DOHH2 (cell line): Measurements from ENCODE around the gene AMHR2.
A peak's percentile ranks its signal among the peaks of the same experiment; 100 is the strongest.
"Not testable (repeated sequence)": the region's sequence is repeated elsewhere in the genome, so short reads cannot be mapped to it uniquely, and the experiment has no call there.

Experiments used
- H3F3A ChIP-seq: fragments of 200-600 bp; sonication (generic), shearing (Covaris generic); 2 replicates; pipeline ENCODE4 v1.6.0; 2016; ENCODE audit warnings: antibody characterized with exemption, mild to moderate bottlenecking; ENCODE audit not compliant: control insufficient read depth, insufficient read depth
- H3K27ac ChIP-seq: fragments of 200-600 bp; sonication (generic); 2 replicates; pipeline ENCODE4 v1.5.1; 2014; ENCODE audit warnings: low read depth, mild to moderate bottlenecking, low read length, moderate library complexity
- H3K27me3 ChIP-seq: fragments of 200-600 bp; sonication (generic); 2 replicates; pipeline ENCODE4 v1.6.1; 2014; ENCODE audit warnings: mild to moderate bottlenecking, low read length, mixed read lengths; ENCODE audit not compliant: control insufficient read depth
- H3K36me3 ChIP-seq: fragments of 200-600 bp; sonication (generic); 2 replicates; pipeline ENCODE4 v1.6.1; 2014; ENCODE audit warnings: mild to moderate bottlenecking, low read length, moderate library complexity, mixed read lengths; ENCODE audit not compliant: control insufficient read depth
- H3K4me1 ChIP-seq: fragments of 200-600 bp; sonication (generic); 2 replicates; pipeline ENCODE4 v1.6.1; 2014; ENCODE audit warnings: mild to moderate bottlenecking, low read length, mixed read lengths; ENCODE audit not compliant: control insufficient read depth
- H3K4me2 ChIP-seq: fragments of 200-600 bp; sonication (generic); 2 replicates; pipeline ENCODE4 v1.6.0; 2014; ENCODE audit warnings: mild to moderate bottlenecking, low read length, moderate library complexity
- H3K4me3 ChIP-seq: fragments of 200-600 bp; sonication (generic); 2 replicates; pipeline ENCODE4 v1.5.1; 2014; ENCODE audit warnings: mild to moderate bottlenecking, low read length, mixed read lengths
- H3K79me2 ChIP-seq: fragments of 200-600 bp; sonication (generic); 2 replicates; pipeline ENCODE4 v1.6.1; 2014; ENCODE audit warnings: mild to moderate bottlenecking, low read length, mixed read lengths; ENCODE audit not compliant: control insufficient read depth
- H3K9me2 ChIP-seq: fragments of 200-600 bp; sonication (generic); replicated peaks from 2 replicates; pipeline ENCODE4 v1.6.1; 2014; ENCODE audit warnings: mild to moderate bottlenecking, low read length, mixed read lengths; ENCODE audit not compliant: control insufficient read depth
- H3K9me3 ChIP-seq: fragments of 200-600 bp; sonication (generic); 2 replicates; pipeline ENCODE4 v1.6.1; 2014; ENCODE audit warnings: antibody characterized with exemption, low read length, mixed read lengths; ENCODE audit not compliant: control insufficient read depth, insufficient read depth
- H4K20me1 ChIP-seq: fragments of 200-600 bp; sonication (generic); 2 replicates; pipeline ENCODE4 v1.6.0; 2014; ENCODE audit warnings: low read depth, mild to moderate bottlenecking, antibody characterized with exemption, low read length, moderate library complexity; ENCODE audit not compliant: control insufficient read depth, insufficient read depth
- EZH2phosphoT487 ChIP-seq: fragments of 200-600 bp; sonication (generic); IDR thresholded peaks from 2 replicates; pipeline ENCODE4 v1.6.1; 2017; ENCODE audit warnings: borderline replicate concordance, mild to moderate bottlenecking, antibody characterized with exemption, low read length, moderate library complexity, mixed read lengths
- TF ChIP-seq, protein P1 (sequence below): fragments of 200-600 bp; sonication (generic); IDR thresholded peaks from one replicate; pipeline ENCODE4 v1.5.1; 2014; ENCODE audit warnings: antibody characterized with exemption, mild to moderate bottlenecking, low read depth, low read length; ENCODE audit not compliant: poor library complexity, severe bottlenecking

The AMHR2 gene

DNA sequence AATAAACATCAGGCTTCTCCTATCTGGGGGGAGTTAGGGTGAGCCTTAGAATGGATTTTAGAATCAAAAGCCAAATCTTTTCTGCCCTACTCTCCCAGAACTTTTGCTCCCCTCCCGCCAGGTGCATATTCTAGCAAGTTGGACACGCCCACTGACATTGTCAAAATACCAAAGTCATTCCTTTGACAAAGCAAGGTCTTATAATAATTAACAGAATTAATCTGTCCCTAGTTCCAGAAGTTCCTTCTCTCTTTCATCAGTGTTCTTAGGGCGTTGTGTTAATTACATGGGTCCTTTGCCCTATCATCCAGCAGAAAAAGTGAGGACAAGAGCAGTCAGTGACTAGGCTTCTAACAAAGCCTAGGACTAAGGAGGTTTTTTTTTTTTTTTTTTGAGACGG, 20.3 kb downstream of the AMHR2 start:
- no peak overlapping the region for H3K27ac ChIP-seq
- H4K20me1 ChIP-seq = peaks cover 3% of the 10 kb centered on the region; the same call in 1 of the 2 replicates
- H3K27me3 ChIP-seq = no peaks in the 10 kb centered on the region
- H3K4me3 ChIP-seq = no peak overlapping the region
- H3K79me2 ChIP-seq = peaks cover 41% of the 10 kb centered on the region
- H3K4me2 ChIP-seq = peak overlapping the region; percentile 39
- H3K4me1 ChIP-seq = peaks cover 29% of the 10 kb centered on the region
- H3F3A ChIP-seq = peaks cover 10% of the 10 kb centered on the region
- no peaks in the 10 kb centered on the region for H3K9me3 ChIP-seq
- H3K36me3 ChIP-seq = peaks cover 56% of the 10 kb centered on the region
- H3K9me2 ChIP-seq = no peaks in the 10 kb centered on the region
- TF ChIP-seq, protein P1, sequence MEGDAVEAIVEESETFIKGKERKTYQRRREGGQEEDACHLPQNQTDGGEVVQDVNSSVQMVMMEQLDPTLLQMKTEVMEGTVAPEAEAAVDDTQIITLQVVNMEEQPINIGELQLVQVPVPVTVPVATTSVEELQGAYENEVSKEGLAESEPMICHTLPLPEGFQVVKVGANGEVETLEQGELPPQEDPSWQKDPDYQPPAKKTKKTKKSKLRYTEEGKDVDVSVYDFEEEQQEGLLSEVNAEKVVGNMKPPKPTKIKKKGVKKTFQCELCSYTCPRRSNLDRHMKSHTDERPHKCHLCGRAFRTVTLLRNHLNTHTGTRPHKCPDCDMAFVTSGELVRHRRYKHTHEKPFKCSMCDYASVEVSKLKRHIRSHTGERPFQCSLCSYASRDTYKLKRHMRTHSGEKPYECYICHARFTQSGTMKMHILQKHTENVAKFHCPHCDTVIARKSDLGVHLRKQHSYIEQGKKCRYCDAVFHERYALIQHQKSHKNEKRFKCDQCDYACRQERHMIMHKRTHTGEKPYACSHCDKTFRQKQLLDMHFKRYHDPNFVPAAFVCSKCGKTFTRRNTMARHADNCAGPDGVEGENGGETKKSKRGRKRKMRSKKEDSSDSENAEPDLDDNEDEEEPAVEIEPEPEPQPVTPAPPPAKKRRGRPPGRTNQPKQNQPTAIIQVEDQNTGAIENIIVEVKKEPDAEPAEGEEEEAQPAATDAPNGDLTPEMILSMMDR = no peak
- no peak for TF ChIP-seq EZH2phosphoT487

DNA sequence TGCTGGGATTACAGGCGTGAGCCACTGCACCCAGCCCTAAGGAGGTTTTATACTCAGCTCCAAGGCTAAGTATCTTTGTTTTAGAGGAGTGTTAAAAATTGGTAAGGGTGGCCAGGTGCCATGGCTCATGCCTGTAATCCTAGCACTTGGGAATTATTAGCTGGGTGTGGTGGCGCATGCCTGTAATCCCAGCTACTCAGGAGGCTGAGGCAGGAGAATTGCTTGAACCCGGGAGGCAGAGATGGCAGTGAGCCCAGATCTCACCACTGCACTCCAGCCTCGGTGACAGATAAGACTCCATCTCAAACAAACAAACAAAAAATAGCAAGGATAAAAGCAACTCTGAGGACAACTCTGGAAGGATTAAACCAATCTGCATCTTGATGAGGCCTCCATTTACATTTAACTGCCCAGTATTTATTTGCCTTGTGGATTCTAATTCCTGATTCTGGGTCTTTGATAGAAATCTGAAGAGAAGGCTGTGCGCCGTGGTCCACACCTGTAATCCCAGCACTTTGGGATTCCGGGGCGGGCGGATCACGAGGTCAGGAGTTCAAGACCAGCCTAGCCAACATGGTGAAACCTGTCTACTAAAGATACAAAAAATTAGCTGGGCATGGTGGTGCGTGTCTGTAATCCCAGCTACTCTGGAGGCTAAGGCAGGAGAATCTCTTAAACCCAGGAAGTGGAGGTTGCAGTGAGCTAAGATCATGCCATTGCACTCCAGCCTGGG, 21.1 kb downstream of the AMHR2 start:
- H3K4me1 ChIP-seq = peaks cover 29% of the 10 kb centered on the region
- H3K4me2 ChIP-seq = peak overlapping the region; percentile 24
- not testable (repeated sequence) for H4K20me1 ChIP-seq, H3F3A ChIP-seq, H3K27me3 ChIP-seq, H3K9me3 ChIP-seq, H3K4me3 ChIP-seq, H3K9me2 ChIP-seq, H3K27ac ChIP-seq
- H3K79me2 ChIP-seq = peaks cover 41% of the 10 kb centered on the region
- peaks cover 56% of the 10 kb centered on the region for H3K36me3 ChIP-seq

DNA sequence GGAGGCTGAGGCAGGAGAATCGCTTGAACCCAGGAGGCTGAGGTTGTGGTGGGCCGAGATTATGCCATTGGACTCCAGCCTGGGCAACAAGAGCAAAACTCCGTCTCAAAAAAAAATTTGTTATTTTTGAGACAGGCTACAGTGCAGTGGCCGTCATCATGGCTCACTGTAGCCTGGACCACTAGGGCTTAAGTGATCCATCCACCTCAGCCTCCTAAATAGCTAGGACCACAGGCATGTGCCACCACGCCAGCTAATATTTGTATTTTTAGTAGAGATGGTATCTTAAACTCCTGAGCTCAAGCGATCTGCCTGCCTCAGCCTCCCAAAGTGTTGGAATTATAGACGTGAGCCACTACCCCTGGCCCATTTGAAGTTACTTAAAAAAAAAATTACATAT, 27.3 kb downstream of the AMHR2 start:
- no peaks in the 10 kb centered on the region for H3K27me3 ChIP-seq
- TF ChIP-seq EZH2phosphoT487 = no peak
- TF ChIP-seq, protein P1 = no peak
- H3K4me1 ChIP-seq = peaks cover 28% of the 10 kb centered on the region
- peaks cover 29% of the 10 kb centered on the region for H4K20me1 ChIP-seq
- no peaks in the 10 kb centered on the region for H3K9me3 ChIP-seq
- H3F3A ChIP-seq = peaks cover 35% of the 10 kb centered on the region
- peaks cover 54% of the 10 kb centered on the region for H3K36me3 ChIP-seq
- no peaks in the 10 kb centered on the region for H3K9me2 ChIP-seq
- no peak overlapping the region for H3K27ac ChIP-seq
- peaks cover 39% of the 10 kb centered on the region for H3K79me2 ChIP-seq
- H3K4me2 ChIP-seq = peak overlapping the region; percentile 27; the same call in 1 of the 2 replicates
- no peak overlapping the region for H3K4me3 ChIP-seq

DNA sequence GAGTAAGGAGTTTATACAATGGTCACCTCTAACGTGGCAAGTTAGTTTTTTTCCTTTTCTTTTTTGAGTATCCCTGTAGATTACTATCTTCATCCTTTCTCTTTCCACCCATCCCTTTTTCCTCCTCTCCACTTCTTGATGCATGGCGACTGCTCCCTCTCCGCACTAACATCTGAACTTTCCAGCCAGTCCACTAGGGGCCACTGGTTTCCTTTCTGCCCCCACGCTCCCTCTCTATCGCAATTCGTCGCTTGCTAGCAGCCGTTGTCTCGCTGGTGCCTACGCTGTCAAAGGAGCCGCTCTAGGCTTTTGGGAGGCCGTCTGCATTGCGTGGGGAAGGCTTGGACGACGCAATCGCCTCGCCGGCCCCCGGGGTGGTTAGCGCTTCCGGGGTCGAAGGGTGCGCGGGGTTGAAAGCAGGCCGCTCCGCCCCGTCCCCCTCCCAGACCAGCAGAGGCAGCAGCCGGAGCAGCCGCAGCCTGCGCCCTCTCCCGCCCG, 28.1 kb downstream of the AMHR2 start, which contains the start of gene PCBP2:
Gene PCBP2, plus strand, starts transcription at position 442 of the 498 bp plus-strand sequence. CDS start 2,699 bp downstream, outside the sequence.
- Histone ChIP-seq H3K27ac (peak within 1 kb of the TSS; percentile 89), H3K79me2 (peaks cover 46% of the 10 kb centered on the region), H3F3A (peaks cover 35% of the 10 kb centered on the region), H3K27me3 (no peaks in the 10 kb centered on the region), H3K9me2 (no peaks in the 10 kb centered on the region), H4K20me1 (peaks cover 32% of the 10 kb centered on the region), H3K4me2 (peak within 1 kb of the TSS; percentile 87), H3K4me1 (peaks cover 28% of the 10 kb centered on the region), H3K36me3 (peaks cover 59% of the 10 kb centered on the region), H3K4me3 (peak within 1 kb of the TSS; percentile 99), H3K9me3 (no peaks in the 10 kb centered on the region)
- no peak for TF ChIP-seq EZH2phosphoT487
- TF ChIP-seq, protein P1 = peak; percentile 89
